ENCODE results near the gene LRP2.

- TF ChIP-seq SRF (IDR thresholded peaks at IDR 0.05; ENCODE audit: low read depth in 2 of 2, low read length in 2 of 2) (no peak), CBX3 (IDR thresholded peaks at IDR 0.05; ENCODE audit: borderline replicate concordance, low read depth) (no peak), CTCF (IDR thresholded peaks at IDR 0.05 in 2 of 3, conservative IDR thresholded peaks at IDR 0.05 in 1 of 3; ENCODE audit: control insufficient read depth in 2 of 3, extremely low read depth in 1 of 3, insufficient read depth in 1 of 3, low read depth in 3 of 3, low read length in 3 of 3) (no peak), RAD21 (IDR thresholded peaks at IDR 0.05; ENCODE audit: insufficient read depth, low read depth, low read length) (no peak), SMC3 (IDR thresholded peaks at IDR 0.05; ENCODE audit: borderline replicate concordance, low read length) (no peak), YY1 (IDR thresholded peaks at IDR 0.05; ENCODE audit: low read depth, low read length) (no peak), ATF3 (IDR thresholded peaks at IDR 0.05; ENCODE audit: borderline replicate concordance, extremely low read depth, low read depth, low read length) (no peak), MTA3 (IDR thresholded peaks at IDR 0.05; ENCODE audit: borderline replicate concordance, low read length) (no peak)
- TF ChIP-seq, protein P1, sequence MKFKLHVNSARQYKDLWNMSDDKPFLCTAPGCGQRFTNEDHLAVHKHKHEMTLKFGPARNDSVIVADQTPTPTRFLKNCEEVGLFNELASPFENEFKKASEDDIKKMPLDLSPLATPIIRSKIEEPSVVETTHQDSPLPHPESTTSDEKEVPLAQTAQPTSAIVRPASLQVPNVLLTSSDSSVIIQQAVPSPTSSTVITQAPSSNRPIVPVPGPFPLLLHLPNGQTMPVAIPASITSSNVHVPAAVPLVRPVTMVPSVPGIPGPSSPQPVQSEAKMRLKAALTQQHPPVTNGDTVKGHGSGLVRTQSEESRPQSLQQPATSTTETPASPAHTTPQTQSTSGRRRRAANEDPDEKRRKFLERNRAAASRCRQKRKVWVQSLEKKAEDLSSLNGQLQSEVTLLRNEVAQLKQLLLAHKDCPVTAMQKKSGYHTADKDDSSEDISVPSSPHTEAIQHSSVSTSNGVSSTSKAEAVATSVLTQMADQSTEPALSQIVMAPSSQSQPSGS (IDR thresholded peaks at IDR 0.05; ENCODE audit: low read length): no peak
These were observed 222.2 kb downstream of the LRP2 start for GRCh38 chr2:169139993-169140767.

All from GM12878 (cell line).